H1 (cell line): ENCODE data around the gene RSPH6A. TPM values are rescaled to one million over a fixed set of nuclear protein-coding genes. Genes with fewer than 3 reads are reported as not detected.
A peak's percentile ranks its signal among the peaks of the same experiment; 100 is the strongest.

Experiments
- CTCF ChIA-PET: fragments of 300-600 bp; sonication (Branson Sonifier 250); formaldehyde crosslinking; loops from one replicate; lab custom pipeline; 2021; ENCODE audit not compliant: partially characterized antibody; lab: Charles Lee
- POLR2A ChIA-PET: fragments of 300-600 bp; sonication (Branson Sonifier 250); formaldehyde crosslinking; loops from one replicate; lab custom pipeline; 2021; ENCODE audit warnings: inconsistent platforms; ENCODE audit not compliant: partially characterized antibody; lab: Charles Lee
- DNase-seq, 2 experiments: peaks; one replicate each; pipeline versions ENCODE4 v3.0.0 to v3.0.0-alpha.2; 2010 to 2022; ENCODE audit warnings: low spot score in 2 of 2, low read depth in 1 of 2, mixed read lengths in 1 of 2
- FAIRE-seq: peaks from 2 replicates; lab custom pipeline; 2011; peaks lifted over from hg19 to GRCh38; lab: Jason Lieb, UNC
- H2AFZ ChIP-seq: 2 replicates; pipeline ENCODE4 v1.8.1; 2012; ENCODE audit warnings: low read length, inconsistent platforms
- H2AK5ac ChIP-seq: 2 replicates; pipeline ENCODE4 v1.6.1; 2013; ENCODE audit warnings: low read depth, low read length
- H2BK120ac ChIP-seq: replicated peaks from 2 replicates; pipeline ENCODE3; 2013; ENCODE audit warnings: low read depth, low read length, inconsistent platforms
- H2BK12ac ChIP-seq: 2 replicates; pipeline ENCODE4 v1.6.1; 2013; ENCODE audit warnings: low read depth, low read length
- H2BK15ac ChIP-seq: 2 replicates; pipeline ENCODE4 v1.6.1; 2013; ENCODE audit warnings: low read length
- H2BK20ac ChIP-seq: 2 replicates; pipeline ENCODE4 v1.6.1; 2013; ENCODE audit warnings: low read length
- H2BK5ac ChIP-seq: 2 replicates; pipeline ENCODE4 v1.6.1; 2013; ENCODE audit warnings: low read depth, low read length
- H3K14ac ChIP-seq: 2 replicates; pipeline ENCODE4 v1.6.1; 2013; ENCODE audit warnings: inconsistent platforms; ENCODE audit not compliant: insufficient read length
- H3K18ac ChIP-seq: 2 replicates; pipeline ENCODE4 v1.6.1; 2013; ENCODE audit warnings: low read length; ENCODE audit errors: extremely low read depth
- H3K23ac ChIP-seq: 2 replicates; pipeline ENCODE4 v1.6.1; 2013; ENCODE audit warnings: inconsistent platforms; ENCODE audit not compliant: insufficient read length
- H3K23me2 ChIP-seq: 2 replicates; pipeline ENCODE4 v1.6.1; 2013; ENCODE audit warnings: low read depth, low read length
- H3K27ac ChIP-seq: 2 replicates; pipeline ENCODE4 v1.6.1; 2011; ENCODE audit warnings: low read depth, low read length, inconsistent platforms
- H3K27me3 ChIP-seq, 4 experiments: replicated peaks in 1 of 4; 1 replicate in 1 of 4; 2 replicates in 3 of 4; pipeline versions ENCODE4 v1.6.1 to v1.8.1; 2011 to 2013; ENCODE audit warnings: low read length in 3 of 4, mild to moderate bottlenecking in 3 of 4, inconsistent platforms in 2 of 4, mixed read lengths in 2 of 4, moderate library complexity in 1 of 4; ENCODE audit not compliant: control insufficient read depth in 3 of 4, insufficient read depth in 3 of 4; ENCODE audit errors: extremely low read depth in 1 of 4
- H3K36me3 ChIP-seq, 4 experiments: 2 replicates each; pipeline versions ENCODE4 v1.6.1 to v1.8.1; 2011 to 2013; ENCODE audit warnings: mild to moderate bottlenecking in 4 of 4, low read length in 3 of 4, moderate library complexity in 2 of 4, control low read depth in 1 of 4, inconsistent platforms in 1 of 4; ENCODE audit not compliant: insufficient read depth in 4 of 4, control insufficient read depth in 2 of 4
- H3K4ac ChIP-seq: replicated peaks from 2 replicates; pipeline ENCODE3; 2013; ENCODE audit warnings: low read length, low read depth, mixed read lengths, inconsistent platforms; ENCODE audit not compliant: insufficient read length
- H3K4me1 ChIP-seq, 4 experiments: replicated peaks in 1 of 4; 1 replicate in 1 of 4; 2 replicates in 3 of 4; pipeline versions ENCODE4 v1.6.1 to v1.8.1; 2011 to 2013; ENCODE audit warnings: low read length in 3 of 4, inconsistent platforms in 2 of 4, mixed read lengths in 1 of 4; ENCODE audit not compliant: insufficient read depth in 4 of 4, control insufficient read depth in 3 of 4
- H3K4me2 ChIP-seq, 2 experiments: 2 replicates each; pipeline versions ENCODE4 v1.6.1 to v1.8.1; 2011 to 2013; ENCODE audit warnings: low read depth in 2 of 2, low read length in 2 of 2, control low read depth in 1 of 2, inconsistent platforms in 1 of 2, mild to moderate bottlenecking in 1 of 2; ENCODE audit not compliant: insufficient read depth in 1 of 2
- H3K4me3 ChIP-seq, 4 experiments: fragments of 200-600, 300-600 bp in 1 of 4; sonication (generic), shearing (Covaris generic), sonication (Bioruptor Twin) in 1 of 4; 2 replicates each; pipeline versions ENCODE4 v1.5.1 to v1.8.1; 2011 to 2016; ENCODE audit warnings: low read length in 4 of 4, low read depth in 3 of 4, control low read depth in 2 of 4, inconsistent platforms in 2 of 4, mild to moderate bottlenecking in 2 of 4, mixed read lengths in 1 of 4, moderate library complexity in 1 of 4; ENCODE audit not compliant: insufficient read depth in 2 of 4; ENCODE audit errors: extremely low read depth in 1 of 4
- H3K56ac ChIP-seq: replicated peaks from 2 replicates; pipeline ENCODE3; 2013; ENCODE audit warnings: low read depth, mild to moderate bottlenecking, mixed read lengths, low read length, inconsistent platforms; ENCODE audit not compliant: insufficient read length
- H3K79me1 ChIP-seq: 2 replicates; pipeline ENCODE4 v1.6.1; 2013; ENCODE audit warnings: low read depth, low read length, control low read depth
- H3K79me2 ChIP-seq, 2 experiments: 2 replicates each; pipeline versions ENCODE4 v1.6.1 to v1.8.1; 2012 to 2013; ENCODE audit warnings: low read length in 2 of 2, mild to moderate bottlenecking in 2 of 2, inconsistent platforms in 1 of 2; ENCODE audit not compliant: insufficient read depth in 2 of 2, control insufficient read depth in 1 of 2
- H3K9ac ChIP-seq, 4 experiments: replicated peaks in 1 of 4; 1 replicate in 1 of 4; 2 replicates in 3 of 4; pipeline versions ENCODE4 v1.6.1 to v1.8.1; 2011 to 2013; ENCODE audit warnings: low read depth in 3 of 4, low read length in 3 of 4, control low read depth in 2 of 4, mild to moderate bottlenecking in 2 of 4, moderate library complexity in 2 of 4, inconsistent platforms in 1 of 4; ENCODE audit errors: extremely low read depth in 1 of 4
- H3K9me3 ChIP-seq, 2 experiments: 2 replicates each; pipeline versions ENCODE4 v1.6.1 to v1.8.1; 2012 to 2013; ENCODE audit warnings: mild to moderate bottlenecking in 2 of 2, moderate library complexity in 2 of 2, control low read depth in 1 of 2, inconsistent platforms in 1 of 2, low read depth in 1 of 2, low read length in 1 of 2, mixed read lengths in 1 of 2; ENCODE audit not compliant: insufficient read depth in 2 of 2
- H4K20me1 ChIP-seq, 2 experiments: replicated peaks in 1 of 2; 2 replicates each; pipeline versions ENCODE3 to v1.8.1; 2011 to 2013; ENCODE audit warnings: inconsistent platforms in 2 of 2, low read length in 2 of 2, mild to moderate bottlenecking in 1 of 2; ENCODE audit not compliant: insufficient read depth in 2 of 2, control insufficient read depth in 1 of 2
- H4K5ac ChIP-seq: 2 replicates; pipeline ENCODE4 v1.6.1; 2013; ENCODE audit warnings: low read length, low read depth, mixed read lengths, inconsistent platforms; ENCODE audit not compliant: insufficient read length
- H4K8ac ChIP-seq: 2 replicates; pipeline ENCODE4 v1.8.0; 2013; ENCODE audit warnings: mild to moderate bottlenecking, moderate library complexity, low read length, inconsistent platforms; ENCODE audit not compliant: insufficient read depth; ENCODE audit errors: extremely low read depth
- H4K91ac ChIP-seq: replicated peaks from 2 replicates; pipeline ENCODE3; 2013; ENCODE audit warnings: low read length, mixed read lengths, inconsistent platforms; ENCODE audit not compliant: insufficient read length
- CTCF ChIP-seq, 3 experiments: IDR thresholded peaks; 1 replicate in 2 of 3; 2 replicates in 1 of 3; pipeline versions ENCODE4 v1.5.1 to v1.6.1; 2011; ENCODE audit warnings: low read length in 3 of 3, mild to moderate bottlenecking in 3 of 3, inconsistent platforms in 2 of 3, low read depth in 1 of 3, moderate library complexity in 1 of 3; ENCODE audit not compliant: insufficient read depth in 1 of 3; ENCODE audit errors: control extremely low read depth in 1 of 3
- EZH2 ChIP-seq: fragments of 200-600 bp; sonication (generic); IDR thresholded peaks from 2 replicates; pipeline ENCODE4 v1.7.1; 2012; ENCODE audit warnings: low read depth, mild to moderate bottlenecking, moderate library complexity, low read length, inconsistent platforms; ENCODE audit not compliant: severe bottlenecking
- HDAC2 ChIP-seq, 2 experiments: fragments of 300-600 bp in 1 of 2; sonication (generic) in 1 of 2; IDR thresholded peaks; 2 replicates each; pipeline ENCODE4 v1.6.1; 2011 to 2012; ENCODE audit warnings: low read depth in 2 of 2, low read length in 2 of 2, mild to moderate bottlenecking in 2 of 2, moderate library complexity in 2 of 2, borderline replicate concordance in 1 of 2, inconsistent platforms in 1 of 2
- POLR2A ChIP-seq, 2 experiments: IDR thresholded peaks; 1 replicate in 1 of 2; 2 replicates in 1 of 2; pipeline ENCODE4 v1.6.1; 2011; ENCODE audit warnings: low read depth in 2 of 2, low read length in 2 of 2, mild to moderate bottlenecking in 2 of 2; ENCODE audit errors: control extremely low read depth in 1 of 2
- SP4 ChIP-seq: IDR thresholded peaks from 2 replicates; pipeline ENCODE4 v1.6.1; 2012; ENCODE audit warnings: low read length, inconsistent platforms
- TAF1 ChIP-seq: IDR thresholded peaks from 2 replicates; pipeline ENCODE4 v1.6.1; 2011; ENCODE audit warnings: mild to moderate bottlenecking, low read depth, low read length
- WGBS, 2 experiments: shearing (Covaris generic) in 1 of 2; methylation state at CpG; one replicate each; pipeline versions ENCODE4 v1.1.6 to v1.1.7; 2013 to 2015; ENCODE audit warnings: low lambda C conversion rate in 2 of 2, mixed read lengths in 2 of 2, inconsistent platforms in 1 of 2, low coverage in 1 of 2, missing lambda C conversion rate in 1 of 2; ENCODE audit not compliant: insufficient replicate concordance in 2 of 2, insufficient coverage in 1 of 2, insufficient read length in 1 of 2; ENCODE audit errors: extremely low coverage in 1 of 2, missing lambda C conversion rate in 1 of 2; 5-methylcytosine and 5-hydroxymethylcytosine counted together
- long read RNA-seq, 2 experiments: library from RNA in 1 of 2; library from capped mRNA in 1 of 2; stranded (forward); transcript quantifications; one replicate each; pipeline ENCODE4 v2.0.0, GENCODE V29; 2021; ENCODE audit warnings: inconsistent platforms in 1 of 2
- polyA minus RNA-seq, 3 experiments: library from RNA; depleted of rRNA, polyadenylated mRNA; stranded (reverse); fragments of >200 nt; gene quantifications; 1 replicate in 2 of 3; 2 replicates in 1 of 3; pipeline ENCODE4 v1.2.3, GENCODE V29; 2011
- polyA plus RNA-seq, 7 experiments: library from polyadenylated mRNA; depleted of rRNA in 3 of 7; stranded (reverse) in 5 of 7; unstranded in 2 of 7; fragments of >200 nt in 5 of 7; fragments of 200-250 nt in 2 of 7; gene quantifications; 1 replicate in 5 of 7; 2 replicates in 1 of 7; 4 replicates in 1 of 7; pipeline versions ENCODE4 v1.2.1 to v1.2.3, GENCODE V29; 2011 to 2013; ENCODE audit warnings: missing spikeins in 2 of 7, mixed read lengths in 2 of 7
- total RNA-seq: library from RNA; stranded (reverse); fragmentation: NEBNext Ultra II Directional; extraction: Animal tissue kit (Norgen Biotek cat#: 25700); gene quantifications from 2 replicates; pipeline ENCODE4 v1.2.1, GENCODE V29; 2021

RSPH6A gene
- total RNA-seq: 0.19 and 0.25 TPM in 2 replicates
- 0.05 TPM in 2 replicates for polyA plus RNA-seq (2011; rRNA removed)
- polyA plus RNA-seq (2011; cell fraction: cytosol; rRNA removed): 0.05 TPM
- polyA plus RNA-seq (2011; cell fraction: nucleus; rRNA removed): 0.43 TPM
- polyA plus RNA-seq (2012, experiment 1 of 2): 0.12 TPM in 1 of 4 replicates, not detected in the others
- 0.09 TPM for polyA plus RNA-seq (2012, experiment 2 of 2)
- polyA plus RNA-seq (2013, experiment 1 of 2): 0.08 TPM
- polyA plus RNA-seq (2013, experiment 2 of 2): 0.06 TPM
- polyA minus RNA-seq (2011; rRNA and poly(A)+ RNA removed): 0.22 and 0.35 TPM in 2 replicates
- not detected for polyA minus RNA-seq (2011; cell fraction: cytosol; rRNA and poly(A)+ RNA removed)
- 1.4 TPM for polyA minus RNA-seq (2011; cell fraction: nucleus; rRNA and poly(A)+ RNA removed)
- long read RNA-seq, experiment 1: 0 reads
- long read RNA-seq, experiment 2: 0 reads

- ChIA-PET POLR2A (interaction anchor here (0.6 to 12.6 kb wide), 13 partner anchors 10 to 98 kb away, joined by 3 to 175 read pairs (median 4); partner anchors contain the start of genes DMPK, DMWD, FBXO46 and FOXA3), CTCF (interaction anchor here (0.8 to 8.8 kb wide), 6 partner anchors 8 to 145 kb away, joined by 3 to 107 read pairs (median 4); partner anchors contain the start of gene SIX5)
- TF ChIP-seq SP4: 0 out of 2 replicates have a peak, but pooled peaks have one; percentile 42
- TF ChIP-seq TAF1: 0 out of 2 replicates have a peak, but pooled peaks have one; percentile 11
- 0 out of 4 replicates have a peak, but pooled peaks of 1 of the 3 experiments have one; percentile 1 for TF ChIP-seq CTCF (IDR thresholded peaks at IDR 0.05; ENCODE audit: control extremely low read depth in 1 of 3, insufficient read depth in 1 of 3, low read depth in 1 of 3, low read length in 3 of 3)
- peak in 1 of 2 experiments; percentile 63; a peak in 2 of 3 replicates for TF ChIP-seq POLR2A (IDR thresholded peaks at IDR 0.05; ENCODE audit: control extremely low read depth in 1 of 2, low read depth in 2 of 2, low read length in 2 of 2)
- no peak for TF ChIP-seq HDAC2 (IDR thresholded peaks at IDR 0.05; ENCODE audit: borderline replicate concordance in 1 of 2, low read depth in 2 of 2, low read length in 2 of 2)
- no peak for TF ChIP-seq EZH2
Observed at GRCh38 chr19:45814851-45815480, at the start of gene RSPH6A. Gene RSPH6A, minus strand, starts transcription at chr19:45815308. Its CDS starts 132 bp downstream, at chr19:45815176.

More at GRCh38 chr19:45814851-45815480, at the start of gene RSPH6A:
- peaks cover 0 to 23% (median 20%) of the 10 kb centered on the region in 4 experiments; a peak in 6 of 7 replicates for H3K4me1 ChIP-seq
- no peaks in the 10 kb centered on the region for H3K79me2 ChIP-seq
- peak within 1 kb of the TSS; percentile 78 for H3K56ac ChIP-seq
- peak within 1 kb of the TSS; percentile 86 for H3K27ac ChIP-seq
- no peaks in the 10 kb centered on the region for H3K27me3 ChIP-seq
- H3K79me1 ChIP-seq: no peaks in the 10 kb centered on the region
- WGBS, 2 experiments: 27% methylated on average over 19 of the region's 40 CpGs; no CpG with 5 or more reads in 1 of the 2 experiments
- no peak within 1 kb of the TSS; the same call in 1 of the 2 replicates for H2BK15ac ChIP-seq
- H3K23me2 ChIP-seq: peaks cover 16% of the 10 kb centered on the region
- no peak for FAIRE-seq
- H2AK5ac ChIP-seq: peak within 1 kb of the TSS; percentile 48; the same call in 1 of the 2 replicates
- H2BK20ac ChIP-seq: no peak within 1 kb of the TSS
- H3K23ac ChIP-seq: no peak within 1 kb of the TSS
- H4K91ac ChIP-seq: peak within 1 kb of the TSS; percentile 78
- peak within 1 kb of the TSS; percentile 50; the same call in 1 of the 2 replicates for H2BK12ac ChIP-seq
- peak within 1 kb of the TSS; percentile 52 to 68 (median 56) for H3K4me3 ChIP-seq
- no peak within 1 kb of the TSS for H2BK120ac ChIP-seq
- no peak within 1 kb of the TSS for H2AFZ ChIP-seq
- peak within 1 kb of the TSS; percentile 78 for H3K18ac ChIP-seq
- H2BK5ac ChIP-seq: peak within 1 kb of the TSS; percentile 64; the same call in 1 of the 2 replicates
- H3K4ac ChIP-seq: peak within 1 kb of the TSS; percentile 54
- peak within 1 kb of the TSS; percentile 52 for H4K5ac ChIP-seq
- H3K4me2 ChIP-seq: peak within 1 kb of the TSS; percentile 85 to 88
- H3K9ac ChIP-seq: peak within 1 kb of the TSS; percentile 70 to 85 (median 76)
- peak in 1 of 2 experiments; percentile 76 for DNase-seq
- H3K9me3 ChIP-seq: no peaks in the 10 kb centered on the region
- no peak within 1 kb of the TSS for H3K14ac ChIP-seq
- H3K36me3 ChIP-seq: peaks cover 0 to under 1% (median 0%) of the 10 kb centered on the region in 4 experiments; a peak in 3 of 8 replicates
- H4K20me1 ChIP-seq: no peaks in the 10 kb centered on the region
- peak within 1 kb of the TSS; percentile 88 for H4K8ac ChIP-seq
